GM12872 (cell line): ENCODE results near the gene POLE3.

Source experiments
- CTCF ChIP-seq: IDR thresholded peaks from 3 replicates; pipeline ENCODE4 v1.5.1; 2011; ENCODE audit warnings: low read depth, mild to moderate bottlenecking, low read length, moderate library complexity; ENCODE audit not compliant: insufficient read depth

The POLE3 gene

DNA sequence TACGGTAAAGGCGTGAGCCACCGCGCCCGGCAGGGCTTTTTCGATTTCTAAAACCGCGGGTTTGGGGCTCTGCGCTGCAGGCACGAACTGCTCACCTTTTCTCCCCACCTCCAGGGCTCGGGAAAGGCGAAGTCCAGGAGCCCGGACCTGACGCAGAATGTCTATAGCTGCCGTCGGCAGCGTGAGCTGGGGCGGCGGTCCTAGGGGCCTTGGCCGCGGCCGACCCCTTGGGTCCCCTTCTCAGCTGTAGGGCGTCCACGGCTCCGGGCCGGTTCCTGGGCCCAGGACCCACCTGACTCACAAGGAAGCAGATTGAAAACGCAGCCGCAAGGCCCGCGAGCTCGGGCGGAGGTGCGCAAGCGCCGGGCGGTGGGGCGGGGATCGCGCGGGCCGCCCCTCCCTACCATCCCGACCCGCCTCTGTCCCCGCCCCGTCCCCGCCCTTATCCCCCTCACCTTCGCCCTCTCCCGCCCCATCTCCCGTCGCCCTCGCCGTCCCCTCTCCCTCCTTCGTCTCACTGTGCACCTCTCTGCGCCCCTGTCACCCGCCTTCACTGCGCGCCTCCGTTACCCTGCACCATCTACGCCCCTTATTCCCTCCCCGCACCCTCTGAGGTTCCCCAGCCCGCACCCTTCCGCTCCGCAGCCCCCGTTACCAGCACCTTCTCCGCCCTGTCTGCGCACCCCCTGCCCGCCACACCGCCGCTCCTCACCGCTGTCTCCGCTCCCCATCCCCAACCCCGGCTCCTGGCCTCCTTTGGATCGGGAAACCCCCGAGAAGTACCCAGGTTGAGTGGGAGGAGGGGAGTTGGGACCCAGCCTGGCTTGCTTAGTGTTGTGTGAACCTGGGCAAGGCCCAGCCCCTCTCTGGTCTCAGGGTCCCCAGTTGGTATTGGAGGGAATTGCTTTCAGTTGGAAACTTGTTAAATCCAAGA lies 33.6 kb downstream of the POLE3 start, which contains the start of gene HDHD3:
TSS of gene HDHD3 (minus strand) at position 353 of the 934 bp plus-strand sequence. CDS start 2,632 bp downstream, outside the sequence.
- no peak for TF ChIP-seq CTCF

DNA sequence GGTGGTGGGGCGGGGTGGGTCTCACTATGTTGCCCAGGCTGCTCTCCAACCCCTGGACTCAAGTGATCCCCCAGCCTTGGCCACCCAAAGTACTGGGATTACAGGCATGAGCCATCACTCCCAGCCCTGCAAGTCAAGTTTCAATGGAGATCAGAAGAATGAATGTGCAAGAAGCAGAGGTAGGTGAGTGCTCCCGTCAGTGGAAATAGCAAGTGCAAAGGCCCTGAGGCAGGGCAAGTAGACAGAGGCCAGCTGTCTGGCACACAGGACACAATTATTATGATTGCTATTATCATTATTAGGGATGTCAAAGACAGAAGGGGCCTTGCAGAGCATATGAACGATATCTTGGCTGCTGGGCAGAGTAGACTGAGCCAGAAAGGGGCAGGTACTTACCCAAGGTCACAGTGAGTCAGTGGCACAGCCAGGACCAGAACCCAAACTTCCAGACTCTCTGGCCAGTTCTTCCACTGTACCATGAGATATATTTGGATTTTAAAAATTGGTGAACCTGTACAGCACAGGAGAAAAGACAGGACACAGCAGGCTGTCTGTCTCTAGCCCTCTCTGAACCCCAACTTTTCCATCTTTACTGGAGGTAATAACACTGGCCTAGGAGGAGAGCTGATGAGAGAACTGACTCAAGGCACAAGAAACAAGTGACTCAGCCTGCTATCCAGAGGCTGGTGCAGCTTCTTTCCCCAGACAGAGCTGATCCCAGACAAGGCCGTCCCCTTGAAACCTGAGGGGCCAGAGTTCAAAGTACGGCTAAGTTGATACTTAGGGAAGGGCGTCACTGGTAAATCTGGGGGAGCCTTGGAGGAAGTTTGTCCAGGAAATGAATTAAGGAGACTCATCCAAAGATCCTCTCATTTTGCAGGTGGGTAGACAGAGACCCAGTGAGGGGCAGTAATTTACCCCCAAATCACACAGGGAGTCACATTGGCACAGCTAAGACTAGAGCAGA lies 35.1 kb downstream of the POLE3 start:
- TF ChIP-seq CTCF = no peak

GRCh38 chr9:113373676-113374392 lies 36.6 kb downstream of the POLE3 start:
- no peak for TF ChIP-seq CTCF

DNA sequence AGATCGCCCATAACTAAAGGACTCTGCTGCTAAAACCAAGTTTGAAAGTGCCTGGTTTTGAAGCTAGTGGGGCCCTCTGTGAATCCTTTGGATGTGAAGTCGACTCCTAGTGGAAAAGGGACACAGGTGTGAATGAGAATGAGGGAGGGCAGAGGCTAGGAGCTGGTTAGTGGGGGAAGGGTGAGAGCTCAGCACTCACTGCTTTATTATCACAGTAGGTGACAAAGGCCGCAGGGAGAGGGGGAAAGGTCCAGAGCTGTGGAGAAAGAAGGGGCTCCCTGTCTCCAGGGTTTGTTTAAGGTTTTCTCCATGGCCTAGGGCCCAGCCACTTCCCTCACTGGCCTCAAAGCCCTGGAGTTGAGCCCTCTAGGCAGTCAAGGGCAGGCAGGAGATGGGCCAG lies 37.2 kb downstream of the POLE3 start:
- TF ChIP-seq CTCF = no peak

- no peak for TF ChIP-seq CTCF
These were observed 38.4 kb downstream of the POLE3 start for GRCh38 chr9:113372059-113372458.

DNA sequence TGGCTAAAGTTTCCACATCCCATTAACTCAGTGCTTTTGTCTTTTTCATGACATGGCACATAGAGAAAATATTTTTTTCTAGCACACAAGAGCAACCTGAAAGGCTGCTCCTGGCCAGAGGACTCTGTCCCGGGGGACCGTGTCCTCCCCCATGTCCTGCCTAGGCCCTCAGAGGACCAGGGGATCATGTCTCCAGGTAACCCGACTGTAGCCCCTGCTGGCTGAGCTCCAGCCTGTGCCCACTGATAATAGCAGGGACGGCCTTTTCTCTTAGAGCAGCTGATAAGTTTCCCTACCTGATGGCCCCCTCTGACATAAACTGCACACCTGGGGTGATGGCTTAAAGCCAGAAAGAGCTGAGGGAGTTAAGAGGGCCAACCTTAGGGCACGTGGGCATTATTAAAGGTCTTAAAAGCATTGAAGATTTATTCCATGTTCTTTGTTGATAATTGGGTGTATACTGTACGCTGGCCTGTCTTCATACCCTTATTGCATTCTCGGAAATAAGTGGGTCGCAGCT lies 39.6 kb downstream of the POLE3 start:
- TF ChIP-seq CTCF = no peak
